Activated CD8-positive, alpha-beta memory T cell treated with anti-CD3 and anti-CD28 coated beads, Interleukin-2, amount 10 ng/mL, durations not matched to agents 7 days and 5 days (primary cell): ENCODE measurements around the gene B4GALT7. TPM values are rescaled to one million over a fixed set of nuclear protein-coding genes. Genes with fewer than 3 reads are reported as not detected.
"Not testable (repeated sequence)": the region's sequence is repeated elsewhere in the genome, so short reads cannot be mapped to it uniquely, and the experiment has no call there.

Source experiments
- ATAC-seq: fragments of 150-1000 bp; cut with Tn5 transposase; one replicate; pipeline ENCODE4 v1.10.0; 2021; ENCODE audit warnings: moderate library complexity
- CTCF ChIA-PET: fragments of 350-600 bp; sonication (Branson Sonifier 250); formaldehyde crosslinking; loops from one replicate; lab custom pipeline; 2021; ENCODE audit warnings: antibody characterized with exemption; lab: Charles Lee
- DNase-seq: peaks from one replicate; pipeline ENCODE4 v3.0.0-alpha.2; 2020
- H3K27ac Mint-ChIP-seq: one replicate; pipeline ENCODE4 v1.8.0; 2021; ENCODE audit warnings: mild to moderate bottlenecking, mixed read lengths
- H3K27me3 Mint-ChIP-seq: one replicate; pipeline ENCODE4 v1.8.0; 2021; ENCODE audit warnings: mixed read lengths
- H3K36me3 Mint-ChIP-seq: one replicate; pipeline ENCODE4 v1.8.0; 2021; ENCODE audit warnings: mild to moderate bottlenecking, mixed read lengths
- H3K4me1 Mint-ChIP-seq: one replicate; pipeline ENCODE4 v1.8.0; 2021; ENCODE audit warnings: mixed read lengths
- H3K4me3 Mint-ChIP-seq: one replicate; pipeline ENCODE4 v1.8.0; 2021; ENCODE audit warnings: mild to moderate bottlenecking, moderate library complexity, mixed read lengths
- H3K9me3 Mint-ChIP-seq: one replicate; pipeline ENCODE4 v1.8.0; 2022; ENCODE audit warnings: low read depth, mixed read lengths
- total RNA-seq, 2 experiments: library from RNA; stranded (reverse); gene quantifications; one replicate each; pipeline ENCODE4 v1.2.3, GENCODE V29; 2021

Gene B4GALT7
- total RNA-seq, 2 experiments from 2014 or later: 16.8 to 17.2 TPM

DNA sequence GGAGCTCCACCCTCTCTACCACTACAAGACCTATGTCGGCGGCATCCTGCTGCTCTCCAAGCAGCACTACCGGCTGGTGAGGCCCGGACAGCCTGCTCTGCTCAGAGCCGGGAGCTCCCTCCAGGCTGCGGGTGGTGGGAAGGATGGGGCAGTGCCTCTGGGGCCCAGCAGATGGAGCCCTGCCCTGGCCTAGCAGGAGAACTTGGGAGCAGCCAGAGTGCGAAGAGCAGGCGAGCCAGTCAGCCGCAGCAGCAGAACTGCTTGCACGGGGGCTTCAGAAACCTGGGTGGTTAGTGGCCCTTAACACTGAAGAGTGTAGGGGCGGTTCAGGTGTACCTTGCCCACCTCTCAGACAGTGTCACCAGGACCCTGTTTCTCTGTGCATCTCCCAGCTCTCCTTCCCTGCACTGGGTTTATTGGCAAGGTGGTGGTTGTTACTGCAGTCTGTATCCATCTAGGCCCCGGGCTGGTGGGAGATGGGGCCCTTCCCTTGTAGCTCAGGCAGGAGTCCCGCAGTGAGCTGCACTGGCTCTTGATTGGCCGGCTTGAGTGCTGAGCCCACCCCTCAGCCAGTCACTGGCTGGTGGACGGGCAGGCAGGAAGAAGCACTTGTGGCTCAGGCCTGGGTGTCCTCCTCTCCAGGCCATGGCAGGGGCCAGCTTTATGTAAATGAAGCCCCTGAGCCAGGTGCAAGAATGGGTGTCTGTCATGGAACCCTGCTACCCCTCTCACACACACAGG is 7.7 kb downstream of the B4GALT7 start:
- ATAC-seq (peak; percentile 83), DNase-seq (peak; percentile 73)
- Mint-ChIP-seq H3K27ac (no peak overlapping the region), H3K4me1 (no peaks in the 10 kb centered on the region), H3K36me3 (no peaks in the 10 kb centered on the region), H3K4me3 (no peak overlapping the region), H3K27me3 (no peaks in the 10 kb centered on the region), H3K9me3 (no peaks in the 10 kb centered on the region)
- CTCF ChIA-PET: interaction anchor here (0.8 to 2.1 kb wide), 6 partner anchors 10 to 203 kb away, joined by 3 to 11 read pairs (median 3); partner anchors contain the start of gene TMED9

DNA sequence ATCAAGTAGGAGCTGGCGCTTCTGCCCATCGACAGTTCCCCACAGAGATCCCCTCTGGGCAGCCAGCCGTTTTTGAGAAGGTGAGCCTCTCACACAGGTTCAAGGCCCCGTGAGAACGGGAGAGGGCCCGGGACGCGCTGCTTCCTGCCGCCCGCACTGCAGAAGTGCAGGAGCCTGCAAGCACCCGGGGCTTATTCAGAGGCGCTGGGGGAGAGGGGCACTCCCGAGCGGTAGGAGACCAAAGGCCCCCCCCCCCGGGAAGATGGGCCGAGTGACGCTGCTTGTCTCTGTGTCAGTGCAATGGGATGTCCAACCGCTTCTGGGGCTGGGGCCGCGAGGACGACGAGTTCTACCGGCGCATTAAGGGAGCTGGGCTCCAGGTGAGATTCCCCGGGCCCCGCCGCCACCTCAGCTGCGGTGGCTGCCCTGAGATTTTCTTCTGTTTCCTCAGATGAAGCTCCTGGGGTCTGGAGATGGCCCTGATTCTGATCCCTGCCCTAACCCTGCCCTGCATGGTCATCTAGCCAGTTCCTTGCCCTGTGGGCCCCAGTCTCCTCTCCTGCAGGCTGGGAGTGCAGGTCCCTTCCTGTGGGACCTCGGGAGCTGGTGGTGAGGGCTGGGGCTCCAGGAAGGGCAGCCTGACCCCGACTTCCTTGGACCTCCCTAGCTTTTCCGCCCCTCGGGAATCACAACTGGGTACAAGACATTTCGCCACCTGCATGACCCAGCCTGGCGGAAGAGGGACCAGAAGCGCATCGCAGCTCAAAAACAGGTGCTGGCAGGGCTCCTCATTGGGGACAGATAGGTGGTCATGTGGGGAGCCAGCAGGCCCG is 8.5 kb downstream of the B4GALT7 start:
- CTCF ChIA-PET: interaction anchor here (0.8 kb wide), 1 partner anchor 14 kb away, joined by 4 read pairs; no protein-coding TSS in a partner anchor
- DNase-seq (no peak), ATAC-seq (no peak)
- Mint-ChIP-seq H3K27ac (no peak overlapping the region), H3K27me3 (no peaks in the 10 kb centered on the region), H3K4me1 (no peaks in the 10 kb centered on the region), H3K4me3 (no peak overlapping the region), H3K36me3 (no peaks in the 10 kb centered on the region), H3K9me3 (no peaks in the 10 kb centered on the region)

DNA sequence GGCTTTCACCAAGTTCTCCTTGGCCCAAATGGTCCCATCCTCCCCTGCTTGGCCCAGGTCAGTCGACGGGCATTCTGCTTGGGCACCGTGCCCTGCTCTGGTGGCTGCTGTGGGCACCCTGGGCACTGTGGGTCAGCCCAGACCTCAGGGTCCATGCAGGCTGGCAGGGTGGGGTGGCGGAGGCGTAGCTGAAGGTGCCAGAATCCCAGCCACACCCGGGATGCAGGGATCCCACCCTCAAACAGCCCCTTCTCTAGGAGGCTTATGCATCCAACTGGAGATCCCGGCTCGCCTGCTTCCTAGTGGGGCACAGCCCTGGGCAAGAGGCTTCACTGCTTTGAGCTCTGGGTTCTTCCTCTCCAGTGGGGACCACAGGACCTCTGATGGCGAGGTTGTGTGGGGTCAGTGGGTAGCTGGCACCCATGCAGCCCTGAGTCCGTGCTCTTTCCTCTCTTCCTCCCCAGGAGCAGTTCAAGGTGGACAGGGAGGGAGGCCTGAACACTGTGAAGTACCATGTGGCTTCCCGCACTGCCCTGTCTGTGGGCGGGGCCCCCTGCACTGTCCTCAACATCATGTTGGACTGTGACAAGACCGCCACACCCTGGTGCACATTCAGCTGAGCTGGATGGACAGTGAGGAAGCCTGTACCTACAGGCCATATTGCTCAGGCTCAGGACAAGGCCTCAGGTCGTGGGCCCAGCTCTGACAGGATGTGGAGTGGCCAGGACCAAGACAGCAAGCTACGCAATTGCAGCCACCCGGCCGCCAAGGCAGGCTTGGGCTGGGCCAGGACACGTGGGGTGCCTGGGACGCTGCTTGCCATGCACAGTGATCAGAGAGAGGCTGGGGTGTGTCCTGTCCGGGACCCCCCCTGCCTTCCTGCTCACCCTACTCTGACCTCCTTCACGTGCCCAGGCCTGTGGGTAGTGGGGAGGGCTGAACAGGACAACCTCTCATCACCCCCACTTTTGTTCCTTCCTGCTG is 9.4 kb downstream of the B4GALT7 start:
- Mint-ChIP-seq H3K36me3 (no peaks in the 10 kb centered on the region), H3K4me1 (no peaks in the 10 kb centered on the region), H3K27me3 (no peaks in the 10 kb centered on the region), H3K4me3 (no peak overlapping the region), H3K9me3 (no peaks in the 10 kb centered on the region), H3K27ac (no peak overlapping the region)
- CTCF ChIA-PET: no interaction called here
- DNase-seq (no peak), ATAC-seq (no peak)

DNA sequence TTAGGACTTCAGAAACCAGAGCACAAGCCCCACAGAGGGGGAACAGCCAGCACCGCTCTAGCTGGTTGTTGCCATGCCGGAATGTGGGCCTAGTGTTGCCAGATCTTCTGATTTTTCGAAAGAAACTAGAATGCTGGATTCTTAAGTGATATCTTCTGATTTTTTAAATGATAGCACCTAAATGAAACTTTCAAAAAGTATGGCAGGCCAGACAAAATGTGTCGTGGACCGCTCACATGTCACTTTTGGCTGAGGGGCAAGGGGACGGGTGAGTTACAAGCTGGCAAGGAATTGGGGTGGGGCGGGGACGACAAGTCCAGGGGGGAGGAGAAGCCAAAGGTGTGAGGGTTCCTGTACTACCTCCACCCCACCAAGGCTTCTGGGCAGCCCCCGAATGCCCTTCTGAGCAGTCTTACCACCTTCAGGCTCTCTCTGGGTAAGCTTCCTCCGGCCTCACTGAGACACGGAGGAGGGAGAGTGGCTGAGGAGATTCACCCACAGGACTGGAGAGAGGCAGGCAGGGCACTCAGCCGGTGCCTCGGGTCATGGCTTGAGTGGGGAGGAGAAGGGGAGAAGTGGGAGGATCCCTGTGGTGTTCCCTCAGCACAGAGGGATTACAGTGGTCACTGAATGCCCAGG is 10.3 kb downstream of the B4GALT7 start:
- no peak for DNase-seq
- H3K9me3 Mint-ChIP-seq: no peaks in the 10 kb centered on the region
- ATAC-seq: no peak
- H3K27ac Mint-ChIP-seq: no peak overlapping the region
- no peaks in the 10 kb centered on the region for H3K27me3 Mint-ChIP-seq
- no peak overlapping the region for H3K4me3 Mint-ChIP-seq
- H3K36me3 Mint-ChIP-seq: no peaks in the 10 kb centered on the region
- CTCF ChIA-PET: no interaction called here
- H3K4me1 Mint-ChIP-seq: no peaks in the 10 kb centered on the region

GRCh38 chr5:177610770-177611445 is 11.0 kb downstream of the B4GALT7 start:
- H3K9me3 Mint-ChIP-seq: no peaks in the 10 kb centered on the region
- no peaks in the 10 kb centered on the region for H3K4me1 Mint-ChIP-seq
- H3K36me3 Mint-ChIP-seq: no peaks in the 10 kb centered on the region
- H3K27ac Mint-ChIP-seq: no peak overlapping the region
- no peak overlapping the region for H3K4me3 Mint-ChIP-seq
- no peaks in the 10 kb centered on the region for H3K27me3 Mint-ChIP-seq
- CTCF ChIA-PET: no interaction called here
- no peak for DNase-seq
- no peak for ATAC-seq

GRCh38 chr5:177611446-177612214 is 11.7 kb downstream of the B4GALT7 start:
- no peaks in the 10 kb centered on the region for H3K4me1 Mint-ChIP-seq
- no peak overlapping the region for H3K27ac Mint-ChIP-seq
- CTCF ChIA-PET: no interaction called here
- peaks cover 5% of the 10 kb centered on the region for H3K36me3 Mint-ChIP-seq
- DNase-seq: no peak
- H3K27me3 Mint-ChIP-seq: no peaks in the 10 kb centered on the region
- ATAC-seq: no peak
- H3K9me3 Mint-ChIP-seq: no peaks in the 10 kb centered on the region
- no peak overlapping the region for H3K4me3 Mint-ChIP-seq

GRCh38 chr5:177612215-177612673 is 12.3 kb downstream of the B4GALT7 start:
- ATAC-seq (no peak), DNase-seq (no peak)
- Mint-ChIP-seq H3K4me1 (no peaks in the 10 kb centered on the region), H3K36me3 (peaks cover 8% of the 10 kb centered on the region), H3K9me3 (no peaks in the 10 kb centered on the region), H3K4me3 (no peak overlapping the region), H3K27ac (no peak overlapping the region), H3K27me3 (no peaks in the 10 kb centered on the region)
- CTCF ChIA-PET: interaction anchor here (0.7 kb wide), 1 partner anchor 14 kb away, joined by 3 read pairs; no protein-coding TSS in a partner anchor

GRCh38 chr5:177620560-177620959 is 20.6 kb downstream of the B4GALT7 start:
- H3K27ac Mint-ChIP-seq: no peak overlapping the region
- H3K36me3 Mint-ChIP-seq: peaks cover 59% of the 10 kb centered on the region
- no peaks in the 10 kb centered on the region for H3K4me1 Mint-ChIP-seq
- DNase-seq (no peak), ATAC-seq (no peak)
- H3K27me3 Mint-ChIP-seq: no peaks in the 10 kb centered on the region
- H3K9me3 Mint-ChIP-seq: no peaks in the 10 kb centered on the region
- no peak overlapping the region for H3K4me3 Mint-ChIP-seq
- CTCF ChIA-PET: no interaction called here

DNA sequence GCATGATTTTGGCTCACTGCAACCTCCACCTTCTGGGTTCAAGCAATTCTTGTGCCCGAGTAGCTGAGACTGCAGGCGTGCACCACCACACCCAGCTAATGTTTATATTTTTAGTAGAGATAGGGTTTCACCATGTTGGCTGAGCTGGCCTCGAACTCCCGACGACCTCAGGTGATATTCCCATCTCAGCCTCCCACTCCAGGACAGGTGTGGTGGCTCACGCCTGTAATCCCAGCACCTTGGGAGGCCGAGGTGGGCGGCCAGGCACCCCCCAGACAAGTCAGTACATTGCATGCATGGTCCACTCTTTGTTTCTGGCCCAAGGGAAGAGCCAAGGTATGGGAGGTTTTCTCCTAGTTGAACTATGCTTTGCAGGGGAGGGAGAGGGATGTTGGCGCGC is 24.2 kb downstream of the B4GALT7 start:
- H3K4me1 Mint-ChIP-seq, H3K4me3 Mint-ChIP-seq, H3K27ac Mint-ChIP-seq, DNase-seq, H3K27me3 Mint-ChIP-seq, CTCF ChIA-PET, ATAC-seq, H3K9me3 Mint-ChIP-seq: not testable (repeated sequence)
- H3K36me3 Mint-ChIP-seq: peaks cover 37% of the 10 kb centered on the region

DNA sequence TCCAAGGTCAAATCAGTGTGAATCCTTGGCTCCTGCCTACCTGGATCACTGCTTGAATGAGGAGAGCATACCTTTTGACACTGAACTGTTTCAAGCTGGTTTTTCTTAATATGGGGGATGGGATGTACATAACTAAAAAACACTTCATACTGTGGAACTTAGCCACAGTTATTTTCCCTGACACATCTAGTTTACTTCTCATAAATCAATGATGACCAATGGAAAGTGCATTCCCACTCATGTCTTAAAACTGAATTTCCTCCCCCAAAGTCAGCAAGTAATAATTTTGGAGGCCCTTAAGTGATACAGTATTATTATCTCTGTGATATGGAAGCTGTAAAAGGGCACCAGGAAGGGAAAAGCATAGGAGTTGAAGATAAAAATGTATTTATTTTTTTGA is 30.3 kb downstream of the B4GALT7 start:
- not testable (repeated sequence) for H3K9me3 Mint-ChIP-seq, H3K27ac Mint-ChIP-seq
- CTCF ChIA-PET: interaction anchor here (0.7 kb wide), 1 partner anchor 23 kb away, joined by 3 read pairs; no protein-coding TSS in a partner anchor

GRCh38 chr5:177634912-177635311 is 35.0 kb downstream of the B4GALT7 start:
- CTCF ChIA-PET, ATAC-seq, H3K9me3 Mint-ChIP-seq, H3K27ac Mint-ChIP-seq, H3K4me1 Mint-ChIP-seq, H3K27me3 Mint-ChIP-seq, H3K4me3 Mint-ChIP-seq, DNase-seq: not testable (repeated sequence)
- peaks cover 14% of the 10 kb centered on the region for H3K36me3 Mint-ChIP-seq

More for the DNA sequence above, 30.3 kb downstream of the B4GALT7 start:
- DNase-seq, H3K27me3 Mint-ChIP-seq, ATAC-seq, H3K4me1 Mint-ChIP-seq, H3K36me3 Mint-ChIP-seq, H3K4me3 Mint-ChIP-seq: not testable (repeated sequence)
